Adipocyte (in vitro differentiated cells): ENCODE results near the gene RALGPS1.

ENCODE experiments used
- DNase-seq: peaks from one replicate; pipeline ENCODE4 v3.0.0-alpha.2; 2015; ENCODE audit warnings: low read depth
- H3K27me3 ChIP-seq: replicated peaks from 2 replicates; pipeline ENCODE4 v1.7.0; 2013; ENCODE audit warnings: mild to moderate bottlenecking, low read length, moderate library complexity; ENCODE audit not compliant: control insufficient read depth, insufficient read depth
- H3K36me3 ChIP-seq: 2 replicates; pipeline ENCODE4 v1.7.0; 2013; ENCODE audit warnings: low read length, mild to moderate bottlenecking, moderate library complexity; ENCODE audit not compliant: control insufficient read depth, insufficient read depth, severe bottlenecking
- H3K4me1 ChIP-seq: 2 replicates; pipeline ENCODE4 v1.7.0; 2013; ENCODE audit warnings: mild to moderate bottlenecking, low read length, moderate library complexity; ENCODE audit not compliant: control insufficient read depth, insufficient read depth
- H3K4me3 ChIP-seq: 2 replicates; pipeline ENCODE4 v1.7.0; 2013; ENCODE audit warnings: mild to moderate bottlenecking, low read length, moderate library complexity
- H3K9ac ChIP-seq: 2 replicates; pipeline ENCODE4 v1.7.0; 2013; ENCODE audit warnings: mild to moderate bottlenecking, low read length, moderate library complexity
- H3K9me3 ChIP-seq: 2 replicates; pipeline ENCODE4 v1.7.0; 2013; ENCODE audit warnings: mild to moderate bottlenecking, low read length, moderate library complexity; ENCODE audit not compliant: control insufficient read depth

Gene RALGPS1

GRCh38 chr9:127237801-127238200, 323.2 kb downstream of the RALGPS1 start:
- Histone ChIP-seq H3K9ac (no peak overlapping the region), H3K36me3 (no peaks in the 10 kb centered on the region), H3K4me1 (peaks cover 6% of the 10 kb centered on the region), H3K4me3 (no peak overlapping the region), H3K27me3 (peaks cover 35% of the 10 kb centered on the region), H3K9me3 (no peaks in the 10 kb centered on the region)
- DNase-seq = no peak

- DNase-seq = no peak
- H3K4me1 ChIP-seq = peaks cover 4% of the 10 kb centered on the region
- no peaks in the 10 kb centered on the region for H3K36me3 ChIP-seq
- H3K27me3 ChIP-seq = peaks cover 17% of the 10 kb centered on the region
- H3K4me3 ChIP-seq = no peak overlapping the region
- no peaks in the 10 kb centered on the region for H3K9me3 ChIP-seq
- no peak overlapping the region for H3K9ac ChIP-seq
Observed at GRCh38 chr9:127241354-127241753, 326.8 kb downstream of the RALGPS1 start.

GRCh38 chr9:127244609-127245601, 330.3 kb downstream of the RALGPS1 start:
- H3K9me3 ChIP-seq = no peaks in the 10 kb centered on the region
- peak overlapping the region; percentile 86 for H3K9ac ChIP-seq
- H3K27me3 ChIP-seq = peaks cover 4% of the 10 kb centered on the region
- H3K36me3 ChIP-seq = no peaks in the 10 kb centered on the region
- peak; percentile 99 for DNase-seq
- H3K4me3 ChIP-seq = peak overlapping the region; percentile 85
- H3K4me1 ChIP-seq = peaks cover 4% of the 10 kb centered on the region

- H3K4me3 ChIP-seq = peak overlapping the region; percentile 85
- peaks cover 8% of the 10 kb centered on the region for H3K27me3 ChIP-seq
- peak overlapping the region; percentile 86 for H3K9ac ChIP-seq
- DNase-seq = no peak
- no peaks in the 10 kb centered on the region for H3K36me3 ChIP-seq
- no peaks in the 10 kb centered on the region for H3K9me3 ChIP-seq
- H3K4me1 ChIP-seq = peaks cover 4% of the 10 kb centered on the region
Observed at GRCh38 chr9:127245637-127246164, 331.1 kb downstream of the RALGPS1 start.

GRCh38 chr9:127248241-127248640, 333.7 kb downstream of the RALGPS1 start:
- H3K9me3 ChIP-seq = no peaks in the 10 kb centered on the region
- no peak overlapping the region for H3K9ac ChIP-seq
- H3K36me3 ChIP-seq = no peaks in the 10 kb centered on the region
- peaks cover 17% of the 10 kb centered on the region for H3K27me3 ChIP-seq
- H3K4me1 ChIP-seq = peaks cover 4% of the 10 kb centered on the region
- DNase-seq = no peak
- H3K4me3 ChIP-seq = no peak overlapping the region

GRCh38 chr9:127249877-127250276, 335.3 kb downstream of the RALGPS1 start:
- no peak overlapping the region for H3K4me3 ChIP-seq
- peaks cover 27% of the 10 kb centered on the region for H3K27me3 ChIP-seq
- H3K9ac ChIP-seq = no peak overlapping the region
- no peaks in the 10 kb centered on the region for H3K4me1 ChIP-seq
- no peak for DNase-seq
- H3K9me3 ChIP-seq = no peaks in the 10 kb centered on the region
- no peaks in the 10 kb centered on the region for H3K36me3 ChIP-seq

GRCh38 chr9:127250896-127251391, 336.4 kb downstream of the RALGPS1 start:
- Histone ChIP-seq H3K36me3 (no peaks in the 10 kb centered on the region), H3K4me1 (no peaks in the 10 kb centered on the region), H3K9me3 (no peaks in the 10 kb centered on the region), H3K4me3 (no peak overlapping the region), H3K27me3 (peaks cover 36% of the 10 kb centered on the region), H3K9ac (no peak overlapping the region)
- DNase-seq = no peak

- no peak for DNase-seq
- Histone ChIP-seq H3K36me3 (no peaks in the 10 kb centered on the region), H3K4me1 (peaks cover 3% of the 10 kb centered on the region), H3K9me3 (no peaks in the 10 kb centered on the region), H3K4me3 (no peak overlapping the region), H3K27me3 (peaks cover 37% of the 10 kb centered on the region), H3K9ac (no peak overlapping the region)
Observed at GRCh38 chr9:127252410-127253318, 338.1 kb downstream of the RALGPS1 start.

- H3K4me1 ChIP-seq = peaks cover 3% of the 10 kb centered on the region
- H3K36me3 ChIP-seq = no peaks in the 10 kb centered on the region
- no peak for DNase-seq
- peaks cover 44% of the 10 kb centered on the region for H3K27me3 ChIP-seq
- no peak overlapping the region for H3K4me3 ChIP-seq
- H3K9me3 ChIP-seq = no peaks in the 10 kb centered on the region
- H3K9ac ChIP-seq = no peak overlapping the region
Observed at GRCh38 chr9:127253446-127253845, 338.9 kb downstream of the RALGPS1 start.

GRCh38 chr9:127255692-127256091, 341.1 kb downstream of the RALGPS1 start:
- Histone ChIP-seq H3K4me1 (peaks cover 3% of the 10 kb centered on the region), H3K4me3 (no peak overlapping the region), H3K27me3 (peaks cover 56% of the 10 kb centered on the region), H3K36me3 (no peaks in the 10 kb centered on the region), H3K9me3 (no peaks in the 10 kb centered on the region), H3K9ac (no peak overlapping the region)
- no peak for DNase-seq

GRCh38 chr9:127256324-127256723, 341.7 kb downstream of the RALGPS1 start:
- peaks cover 51% of the 10 kb centered on the region for H3K27me3 ChIP-seq
- no peak for DNase-seq

More at GRCh38 chr9:127256324-127256723, 341.7 kb downstream of the RALGPS1 start:
- Histone ChIP-seq H3K36me3 (no peaks in the 10 kb centered on the region), H3K9me3 (no peaks in the 10 kb centered on the region), H3K4me1 (peaks cover 3% of the 10 kb centered on the region), H3K4me3 (no peak overlapping the region), H3K9ac (no peak overlapping the region)
